ENCODE data around the gene CXorf49.
A peak's percentile ranks its signal among the peaks of the same experiment; 100 is the strongest.
"Not testable (repeated sequence)": the region's sequence is repeated elsewhere in the genome, so short reads cannot be mapped to it uniquely, and the experiment has no call there.

CXorf49 gene

GRCh38 chrX:71718185-71718584 is at the start of gene CXorf49:
CXorf49 (minus strand) TSS chrX:71718285; CDS start chrX:71718151, 134 bp downstream.
- not testable (repeated sequence) for DNase-seq (ENCODE audit: low read depth in 2 of 3, low spot score in 1 of 3)

GRCh38 chrX:71767134-71767533 is 49.0 kb upstream of the CXorf49 start:
- not testable (repeated sequence) for DNase-seq (ENCODE audit: low read depth in 2 of 3, low spot score in 1 of 3)

DNA sequence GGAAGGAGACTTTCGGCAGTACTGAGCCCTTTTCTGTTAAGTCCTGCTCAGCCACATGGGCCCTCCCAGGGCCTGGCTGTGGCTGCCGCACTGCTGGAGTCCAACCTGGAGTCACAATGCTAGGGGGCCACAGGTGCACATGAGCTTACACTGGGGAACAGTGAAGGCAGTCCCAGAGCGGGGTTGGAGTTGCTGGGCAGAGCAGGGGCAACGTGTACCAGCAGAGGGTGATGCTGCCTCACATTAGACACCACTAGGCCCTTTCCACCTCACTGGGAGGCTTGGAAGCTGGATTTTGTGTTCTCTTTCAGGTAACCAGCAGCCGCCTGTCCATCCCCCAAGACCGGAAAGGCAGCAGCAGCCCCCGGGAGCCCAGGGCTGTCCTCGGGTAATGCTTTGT is 47.5 kb upstream of the CXorf49 start:
- not testable (repeated sequence) for DNase-seq (ENCODE audit: low read depth in 2 of 3, low spot score in 1 of 3)

GRCh38 chrX:71764832-71765231 is 46.7 kb upstream of the CXorf49 start:
- DNase-seq (ENCODE audit: low read depth in 2 of 3, low spot score in 1 of 3), result not testable (repeated sequence)

DNA sequence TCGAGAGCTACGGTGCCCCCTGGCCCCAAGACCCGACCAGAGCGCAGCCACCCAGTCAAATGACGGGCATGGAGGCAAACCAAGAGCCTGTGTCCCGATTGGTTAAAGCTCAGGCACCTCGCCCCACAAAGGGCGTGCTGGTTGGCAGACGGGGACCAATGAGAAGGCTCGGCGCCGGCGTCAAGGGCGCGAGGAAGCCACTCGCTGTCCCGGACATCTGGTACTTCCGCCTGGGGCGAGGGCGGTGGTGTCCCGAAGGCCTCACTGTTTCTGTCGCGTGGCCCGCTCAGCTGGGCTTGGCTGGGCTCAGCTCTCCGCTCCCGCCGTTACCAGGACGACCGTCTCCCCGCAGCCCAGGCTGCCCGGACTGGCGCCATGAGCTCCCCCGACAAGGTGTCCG is 45.0 kb upstream of the CXorf49 start, which contains the start of gene CXorf49B:
Gene CXorf49B, plus strand, starts transcription at position 301 of the 400 bp plus-strand sequence. Its CDS starts 75 bp downstream, at position 376.
- not testable (repeated sequence) for DNase-seq (ENCODE audit: low read depth in 2 of 3, low spot score in 1 of 3)

GRCh38 chrX:71760688-71761281 is 42.7 kb upstream of the CXorf49 start:
- not testable (repeated sequence) for DNase-seq (ENCODE audit: low read depth in 2 of 3, low spot score in 1 of 3)

- not testable (repeated sequence) for DNase-seq (ENCODE audit: low read depth in 2 of 3, low spot score in 1 of 3)
Measured at GRCh38 chrX:71720289-71720886, 2.3 kb upstream of the CXorf49 start.

DNA sequence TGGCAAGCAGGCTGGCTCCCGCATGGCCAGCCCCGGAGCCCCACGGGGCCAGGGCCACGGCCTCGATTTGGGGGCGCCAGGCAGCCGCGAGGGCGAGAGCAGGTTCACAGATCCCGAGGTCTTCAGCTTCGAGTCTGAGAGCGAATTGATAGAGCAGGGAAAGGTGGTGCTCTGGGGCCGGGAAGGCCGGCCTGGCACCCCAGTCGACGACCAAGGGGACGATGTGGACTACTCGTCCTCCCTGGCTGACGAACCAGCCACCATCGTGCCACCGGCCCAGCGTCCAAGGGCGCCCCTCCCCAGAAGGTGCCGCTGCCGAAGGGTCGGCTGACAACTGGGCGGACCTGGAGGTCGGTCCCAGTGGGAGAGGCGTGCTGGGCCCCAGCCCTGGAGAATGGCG is 1.1 kb upstream of the CXorf49 start:
- peak in 1 of 3 donors; percentile 0 for DNase-seq (ENCODE audit: low read depth in 2 of 3, low spot score in 1 of 3)

GRCh38 chrX:71716323-71716722 is 1.8 kb downstream of the CXorf49 start:
- DNase-seq (ENCODE audit: low read depth in 2 of 3, low spot score in 1 of 3), result not testable (repeated sequence)

DNA sequence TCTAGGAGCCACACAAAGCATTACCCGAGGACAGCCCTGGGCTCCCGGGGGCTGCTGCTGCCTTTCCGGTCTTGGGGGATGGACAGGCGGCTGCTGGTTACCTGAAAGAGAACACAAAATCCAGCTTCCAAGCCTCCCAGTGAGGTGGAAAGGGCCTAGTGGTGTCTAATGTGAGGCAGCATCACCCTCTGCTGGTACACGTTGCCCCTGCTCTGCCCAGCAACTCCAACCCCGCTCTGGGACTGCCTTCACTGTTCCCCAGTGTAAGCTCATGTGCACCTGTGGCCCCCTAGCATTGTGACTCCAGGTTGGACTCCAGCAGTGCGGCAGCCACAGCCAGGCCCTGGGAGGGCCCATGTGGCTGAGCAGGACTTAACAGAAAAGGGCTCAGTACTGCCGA is 2.5 kb downstream of the CXorf49 start:
- not testable (repeated sequence) for DNase-seq (ENCODE audit: low read depth in 2 of 3, low spot score in 1 of 3)

DNA sequence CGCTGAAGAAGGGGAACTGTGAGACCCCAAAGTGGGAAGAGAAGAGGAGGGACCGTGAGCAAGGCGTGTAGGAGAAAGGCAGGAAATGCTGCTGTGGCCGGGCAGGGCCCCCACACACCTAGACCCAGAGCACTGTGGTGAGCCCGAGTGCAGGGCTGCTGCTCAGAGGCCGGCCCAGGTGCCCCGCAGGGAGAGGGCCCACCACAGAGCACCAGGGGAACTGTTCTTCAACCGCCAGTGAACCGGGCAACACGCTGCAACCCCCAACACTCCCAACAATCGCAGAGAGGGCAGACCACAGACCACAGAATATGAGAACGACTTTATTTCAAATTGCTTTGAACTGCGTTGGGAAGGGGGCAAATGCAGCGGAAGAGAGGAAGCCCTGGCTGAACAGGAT is 4.0 kb downstream of the CXorf49 start:
- DNase-seq (ENCODE audit: low read depth in 2 of 3, low spot score in 1 of 3), result not testable (repeated sequence)

- not testable (repeated sequence) for DNase-seq (ENCODE audit: low read depth in 2 of 3, low spot score in 1 of 3)
Measured at GRCh38 chrX:71702853-71703252, 15.2 kb downstream of the CXorf49 start.

- DNase-seq (ENCODE audit: low read depth in 2 of 3, low spot score in 1 of 3), result not testable (repeated sequence)
Measured at GRCh38 chrX:71699023-71699344, 19.1 kb downstream of the CXorf49 start.

DNA sequence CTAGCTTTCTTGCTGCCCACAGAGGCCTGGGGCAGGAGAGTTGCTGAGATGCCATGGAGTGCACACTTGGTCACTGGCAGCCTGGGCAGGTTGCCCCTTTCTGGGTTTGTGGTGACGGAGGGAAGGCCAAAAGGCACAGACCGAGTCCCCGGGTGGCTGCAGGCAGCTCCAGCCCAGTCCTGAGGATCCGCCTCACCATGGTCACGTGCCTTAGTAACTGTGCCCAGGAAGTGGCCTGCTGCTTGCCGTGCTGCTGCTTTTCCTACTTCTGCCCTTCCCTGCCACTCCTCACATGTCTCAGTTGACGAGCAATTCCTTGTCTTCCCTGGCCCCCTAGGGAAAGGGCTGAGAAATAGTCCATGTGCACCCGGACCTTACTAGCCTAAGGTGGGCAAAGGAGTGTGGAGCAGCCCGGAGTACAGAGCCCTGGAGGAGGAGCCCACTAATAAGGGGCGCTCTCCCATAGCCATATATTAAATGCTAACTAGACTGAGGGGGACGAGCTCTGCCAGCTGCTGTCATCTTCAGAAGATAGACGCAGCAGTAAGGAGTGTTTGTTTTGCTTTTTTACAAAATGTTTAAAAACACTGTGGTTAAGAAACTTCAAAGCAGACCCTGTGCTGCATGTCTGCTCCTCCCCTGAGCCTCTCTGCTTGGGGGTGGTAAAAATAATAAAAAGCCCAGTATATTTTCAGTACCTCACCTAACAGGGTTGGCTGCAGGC is 19.6 kb downstream of the CXorf49 start:
- not testable (repeated sequence) for DNase-seq (ENCODE audit: low read depth in 2 of 3, low spot score in 1 of 3)

DNA sequence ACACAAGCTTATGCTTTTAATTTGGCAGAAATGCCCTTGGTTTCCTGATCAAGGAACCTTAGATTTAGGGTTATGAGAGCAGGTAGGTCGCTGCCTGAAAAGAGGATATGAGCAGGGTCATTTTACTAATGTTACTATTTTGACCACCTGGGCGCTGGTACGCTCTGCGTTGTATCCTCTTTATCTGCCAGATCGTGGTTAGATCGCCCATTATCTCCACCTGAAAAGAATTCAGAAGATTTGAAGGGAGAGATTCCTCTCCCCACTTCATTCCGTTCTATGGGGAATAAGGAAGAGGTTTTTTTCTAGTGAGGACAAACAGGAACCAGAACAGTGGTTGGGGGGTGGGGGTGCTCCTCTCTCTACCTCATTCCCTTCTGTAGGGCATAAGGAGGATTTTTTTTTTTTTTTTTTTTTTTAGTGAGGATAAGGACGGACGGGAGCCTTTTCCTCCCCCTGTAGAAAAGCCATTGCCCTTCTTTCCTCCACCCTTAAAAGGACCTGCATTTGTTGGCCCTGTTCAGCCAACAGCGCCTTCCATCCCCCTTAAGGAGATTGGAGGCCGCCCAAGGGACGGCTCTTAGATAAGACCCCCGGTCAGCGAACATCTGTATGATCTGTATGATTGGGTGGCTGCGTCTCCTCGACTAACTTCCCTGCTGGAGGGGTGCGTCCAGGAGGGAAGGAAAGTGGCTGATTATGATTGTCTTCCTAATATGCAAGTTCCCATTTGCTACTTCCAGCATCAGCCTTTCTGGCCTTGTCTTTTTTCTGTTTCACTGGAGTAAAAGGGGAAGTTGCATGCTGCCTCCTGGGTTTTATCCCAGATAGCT is 20.4 kb downstream of the CXorf49 start:
- not testable (repeated sequence) for DNase-seq (ENCODE audit: low read depth in 2 of 3, low spot score in 1 of 3)

GRCh38 chrX:71696641-71697465 is 21.2 kb downstream of the CXorf49 start:
- DNase-seq (ENCODE audit: low read depth in 2 of 3, low spot score in 1 of 3), result not testable (repeated sequence)

GRCh38 chrX:71679575-71680207 is 38.4 kb downstream of the CXorf49 start:
- no peak for DNase-seq (ENCODE audit: low read depth in 2 of 3, low spot score in 1 of 3)

GRCh38 chrX:71677195-71677594 is 40.9 kb downstream of the CXorf49 start:
- DNase-seq (ENCODE audit: low read depth in 2 of 3, low spot score in 1 of 3), result not testable (repeated sequence)

GRCh38 chrX:71676068-71676795 is 41.9 kb downstream of the CXorf49 start:
- not testable (repeated sequence) for DNase-seq (ENCODE audit: low read depth in 2 of 3, low spot score in 1 of 3)

All from stimulated activated CD4-positive, alpha-beta T cell treated with anti-CD3 and anti-CD28 coated beads, Interleukin-12 subunit alpha, Interleukin-12 subunit beta, amount 100 ng/mL, for 48 hours (primary cell).